Mesenteric fat pad (tissue), 1 donor: Measurements from ENCODE around the gene RABGGTA. TPM values are rescaled to one million over a fixed set of nuclear protein-coding genes. Genes with fewer than 3 reads are reported as not detected.

Source experiments
- DNase-seq: peaks from one replicate; pipeline ENCODE4 v3.0.0-alpha.2; 2020; ENCODE audit warnings: low spot score
- total RNA-seq: library from RNA; stranded (reverse); fragmentation: NEBNext Ultra II Directional; extraction: Animal tissue kit (Norgen Biotek cat#: 25700); gene quantifications from one replicate; pipeline ENCODE4 v1.2.1, GENCODE V29; 2021
- donor health status: DM: yes; HTN: yes; CAD: no.

RABGGTA gene
- total RNA-seq, 1 donor from 2014 or later, result 17.0 TPM

DNA sequence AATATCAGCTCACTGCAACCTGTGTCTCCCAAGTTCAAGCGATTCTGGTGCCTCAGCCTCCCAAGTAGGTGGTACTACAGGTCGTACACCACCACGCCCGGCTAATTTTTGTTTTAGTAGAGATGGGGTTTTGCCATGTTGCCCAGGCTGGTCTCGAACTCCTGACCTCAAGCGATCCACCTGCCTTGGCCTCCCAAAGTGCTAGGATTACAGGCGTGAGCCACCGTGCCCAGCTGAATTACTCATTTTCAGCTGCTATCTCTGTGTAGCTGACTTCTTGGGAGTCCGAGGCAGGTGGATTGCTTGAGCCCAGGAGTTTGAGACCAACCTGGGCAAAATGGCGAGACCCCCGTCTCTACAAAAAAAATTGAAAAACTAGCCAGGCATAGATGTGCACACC lies 26.0 kb downstream of the RABGGTA start:
- DNase-seq, result peak; percentile 55

DNA sequence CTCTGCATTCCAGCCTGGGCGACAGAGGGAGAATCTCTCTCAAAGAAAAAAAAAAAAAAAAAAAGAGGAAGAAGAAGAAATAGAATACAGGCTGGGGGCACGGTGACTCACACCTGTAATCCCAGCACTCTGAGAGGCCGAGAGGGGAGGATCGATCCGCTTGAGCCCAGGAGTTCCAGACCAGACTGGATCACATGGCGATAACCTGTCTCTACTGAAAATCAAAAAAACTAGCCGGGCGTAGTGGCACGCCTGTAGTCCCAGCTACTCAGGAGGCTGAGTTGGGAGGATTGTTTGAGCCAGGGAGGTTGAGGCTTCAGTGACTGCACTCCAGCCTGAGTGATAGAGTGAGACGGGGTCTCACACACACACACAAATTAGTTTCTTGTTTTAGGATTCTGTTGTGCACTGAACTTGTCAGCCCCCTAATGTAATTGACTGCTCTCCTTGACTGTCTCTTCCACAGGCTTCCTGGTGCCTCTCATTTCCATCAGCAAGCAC lies 28.0 kb downstream of the RABGGTA start:
- peak; percentile 68 for DNase-seq

DNA sequence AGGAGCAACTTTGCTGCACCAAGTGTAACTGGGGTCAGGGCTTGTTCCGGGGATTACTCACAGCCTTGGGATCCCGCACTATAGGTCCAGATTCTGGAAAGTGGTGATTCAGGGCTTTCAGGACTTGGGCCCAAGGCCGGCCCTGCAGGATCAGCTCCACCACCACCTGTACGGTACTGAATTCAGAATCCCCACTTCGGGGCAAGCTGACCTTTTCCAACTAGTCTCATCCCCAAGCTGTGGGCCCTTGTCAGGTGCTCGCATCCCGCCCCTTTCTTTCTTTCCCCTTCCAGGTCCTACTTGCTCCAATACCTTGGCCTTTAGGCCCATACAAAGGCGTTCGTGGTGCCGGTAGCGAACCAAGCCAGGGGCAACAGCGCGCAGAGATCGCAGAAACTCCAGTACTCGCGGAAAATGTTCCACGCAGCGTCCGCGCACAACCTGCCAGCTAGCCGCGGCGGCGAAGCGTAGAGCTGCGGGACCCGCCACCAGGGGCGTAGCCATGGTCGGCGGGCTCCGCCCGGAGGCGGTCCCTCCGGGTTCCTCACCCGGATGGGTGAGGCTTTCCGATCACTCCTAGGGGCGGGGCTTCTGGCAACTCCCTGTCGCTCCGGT lies 29.5 kb downstream of the RABGGTA start:
- peak; percentile 96 for DNase-seq

DNA sequence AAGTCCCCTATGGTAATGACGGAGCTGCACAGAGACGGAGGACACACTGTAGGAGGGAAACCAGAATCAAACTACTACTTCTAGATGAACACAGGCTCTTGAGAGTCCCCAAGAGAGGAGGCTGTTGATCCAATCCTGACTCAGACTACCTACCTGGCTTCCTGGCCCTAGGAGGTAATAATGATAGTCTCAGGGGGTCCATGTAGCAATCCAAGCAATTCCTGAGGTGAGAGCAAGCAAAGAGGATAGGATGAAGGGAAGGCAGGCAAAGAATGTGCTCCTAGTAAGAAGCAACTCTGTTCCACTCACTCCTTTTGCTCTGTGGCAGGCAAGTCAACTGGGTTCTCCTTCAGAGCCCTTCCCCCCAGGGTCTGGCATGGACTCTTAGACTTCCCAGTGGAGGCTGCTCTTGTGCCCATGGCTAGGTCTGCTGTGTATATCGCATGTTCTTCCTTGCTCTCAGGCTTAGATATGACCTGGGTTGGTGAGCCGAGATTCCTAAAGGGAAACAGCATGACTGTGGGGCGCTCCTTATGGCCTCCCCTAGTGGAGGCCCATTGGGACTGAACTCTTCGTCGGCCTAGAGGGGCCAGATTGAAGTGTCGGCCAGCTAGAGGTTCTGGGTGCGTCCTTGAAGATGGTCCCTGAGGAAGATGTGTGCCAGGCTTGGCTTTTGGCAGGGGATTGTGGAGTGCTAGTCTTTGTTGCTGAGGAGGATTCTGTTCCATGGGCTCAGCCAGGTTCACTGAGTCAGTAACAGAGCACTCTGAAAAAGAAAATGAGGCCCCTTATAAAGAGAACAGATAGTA lies 31.1 kb downstream of the RABGGTA start:
- no peak for DNase-seq

DNA sequence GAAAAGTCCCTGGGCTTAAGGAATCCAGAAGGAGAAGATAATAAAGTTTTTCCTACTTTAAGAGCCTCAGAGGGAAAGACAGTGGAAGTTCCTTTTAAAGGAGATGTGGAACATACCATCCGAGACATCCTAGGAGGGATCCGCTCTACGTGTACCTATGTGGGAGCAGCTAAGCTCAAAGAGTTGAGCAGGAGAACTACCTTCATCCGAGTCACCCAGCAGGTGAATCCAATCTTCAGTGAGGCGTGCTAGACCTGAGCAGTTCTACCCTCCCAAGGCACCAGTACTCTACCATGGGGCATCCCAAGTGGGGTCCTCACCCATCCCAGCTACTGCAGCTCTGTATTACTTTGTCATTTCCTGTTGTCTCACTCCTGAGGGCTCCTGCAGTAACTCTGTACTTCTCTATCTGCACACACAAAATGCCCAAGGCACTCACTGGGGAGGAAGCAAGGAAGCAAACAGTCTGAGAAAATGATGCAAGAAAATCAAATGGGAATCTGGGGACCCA lies 32.8 kb downstream of the RABGGTA start:
- peak; percentile 37 for DNase-seq

DNA sequence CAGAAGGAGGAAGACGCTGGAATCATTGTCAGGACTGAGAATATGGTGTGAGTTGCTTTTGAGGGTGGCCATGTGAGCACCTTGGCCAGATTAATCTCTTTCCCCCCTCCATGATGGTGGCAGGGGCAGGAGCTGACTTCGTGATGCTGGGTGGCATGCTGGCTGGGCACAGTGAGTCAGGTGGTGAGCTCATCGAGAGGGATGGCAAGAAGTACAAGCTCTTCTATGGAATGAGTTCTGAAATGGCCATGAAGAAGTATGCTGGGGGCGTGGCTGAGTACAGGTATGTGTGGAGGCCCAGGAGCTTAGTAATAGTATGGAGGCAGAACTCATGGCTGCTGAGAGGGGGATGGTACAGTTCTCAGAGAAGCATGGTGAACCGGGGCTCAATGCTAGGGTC lies 33.3 kb downstream of the RABGGTA start:
- peak; percentile 55 for DNase-seq

DNA sequence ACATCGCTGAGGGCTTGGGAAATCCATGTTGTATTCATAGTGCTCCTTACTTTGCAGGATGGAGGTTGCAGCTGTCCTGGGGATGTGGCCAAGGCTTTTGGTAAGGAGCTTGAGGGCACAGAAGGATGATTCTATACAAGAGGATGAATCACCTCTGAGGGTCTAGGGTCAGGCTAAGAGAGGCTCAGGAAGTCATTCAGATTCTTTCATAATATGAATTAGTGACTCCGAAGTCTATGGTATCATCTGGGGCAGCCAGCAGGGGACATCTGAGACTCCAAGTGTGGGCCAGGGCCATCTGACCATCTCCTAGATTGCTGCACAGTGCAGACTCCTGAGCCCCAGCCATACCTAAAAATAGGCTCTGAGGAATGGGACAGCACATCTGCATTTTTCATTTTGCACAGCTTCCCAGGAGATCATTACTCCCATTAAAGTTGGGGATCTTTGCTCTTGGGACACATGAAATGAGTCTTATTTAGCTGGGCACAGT lies 33.9 kb downstream of the RABGGTA start:
- DNase-seq, result peak; percentile 62

DNA sequence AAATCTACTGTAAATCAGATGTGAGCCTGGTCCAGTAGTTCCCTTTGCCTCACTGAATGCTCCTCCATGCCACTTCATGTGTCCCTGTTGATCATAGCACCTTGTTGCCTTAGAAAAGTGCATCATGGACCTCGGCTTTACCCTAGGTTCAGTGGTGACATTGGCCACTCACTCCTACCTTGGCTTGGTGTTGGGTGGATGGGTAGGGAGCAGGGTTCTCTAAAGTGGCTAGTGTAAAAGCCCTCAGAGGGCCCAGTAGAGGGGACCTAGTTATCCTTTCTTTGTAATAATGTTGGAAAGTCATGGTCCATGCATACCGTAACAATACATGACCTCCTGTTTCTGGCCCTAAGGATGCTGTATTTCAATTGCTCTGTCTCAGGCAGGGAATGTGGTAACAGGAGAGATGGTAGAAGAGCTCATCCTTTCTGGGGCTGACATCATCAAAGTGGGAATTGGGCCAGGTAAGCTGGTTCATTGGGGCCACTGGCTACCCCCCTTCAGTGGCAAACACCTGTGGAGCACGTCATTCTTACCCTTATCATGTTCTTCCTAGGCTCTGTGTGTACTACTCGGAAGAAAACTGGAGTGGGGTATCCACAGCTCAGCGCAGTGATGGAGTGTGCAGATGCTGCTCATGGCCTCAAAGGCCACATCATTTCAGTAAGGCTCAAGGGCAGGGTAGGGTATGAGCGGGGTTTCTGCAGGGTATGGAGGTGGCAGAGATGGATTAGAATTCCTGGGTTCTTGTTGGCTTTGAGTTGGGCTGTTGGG lies 34.5 kb downstream of the RABGGTA start:
- peak; percentile 37 for DNase-seq

DNA sequence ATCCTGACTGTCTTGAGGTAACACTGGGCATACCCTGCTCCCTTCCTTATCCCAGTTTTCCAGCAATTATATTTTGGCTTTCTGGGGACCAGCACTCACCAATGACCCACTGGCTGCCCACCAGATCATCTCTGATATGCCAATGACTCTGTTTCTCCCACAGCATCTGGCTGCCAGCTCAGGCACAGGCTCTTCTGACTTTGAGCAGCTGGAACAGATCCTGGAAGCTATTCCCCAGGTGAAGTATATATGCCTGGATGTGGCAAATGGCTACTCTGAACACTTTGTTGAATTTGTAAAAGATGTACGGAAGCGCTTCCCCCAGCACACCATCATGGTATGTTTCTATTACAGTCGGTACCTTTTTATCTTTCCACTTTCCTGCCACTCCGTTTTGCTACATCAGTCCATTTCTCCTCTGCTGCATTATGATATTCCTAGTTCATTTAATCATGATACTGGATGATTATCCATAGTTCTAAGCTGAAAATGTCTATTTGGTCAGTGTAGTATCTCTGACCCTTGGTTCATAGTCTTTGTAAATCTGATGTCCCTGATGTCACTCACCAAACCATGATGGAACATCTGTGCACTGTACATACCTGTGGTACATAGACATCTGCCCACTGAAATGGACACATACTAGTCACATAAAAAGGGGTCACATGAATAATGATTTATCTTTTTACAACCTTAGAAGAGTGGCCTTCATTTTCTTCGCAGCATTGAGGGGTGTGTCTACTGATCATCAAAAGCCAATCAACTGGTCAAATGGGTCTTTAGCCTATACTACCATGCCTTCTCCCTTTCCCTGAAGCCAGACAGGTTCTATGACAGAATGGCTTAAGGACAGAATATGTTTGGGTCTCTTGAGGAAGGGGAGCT lies 35.4 kb downstream of the RABGGTA start:
- no peak for DNase-seq

DNA sequence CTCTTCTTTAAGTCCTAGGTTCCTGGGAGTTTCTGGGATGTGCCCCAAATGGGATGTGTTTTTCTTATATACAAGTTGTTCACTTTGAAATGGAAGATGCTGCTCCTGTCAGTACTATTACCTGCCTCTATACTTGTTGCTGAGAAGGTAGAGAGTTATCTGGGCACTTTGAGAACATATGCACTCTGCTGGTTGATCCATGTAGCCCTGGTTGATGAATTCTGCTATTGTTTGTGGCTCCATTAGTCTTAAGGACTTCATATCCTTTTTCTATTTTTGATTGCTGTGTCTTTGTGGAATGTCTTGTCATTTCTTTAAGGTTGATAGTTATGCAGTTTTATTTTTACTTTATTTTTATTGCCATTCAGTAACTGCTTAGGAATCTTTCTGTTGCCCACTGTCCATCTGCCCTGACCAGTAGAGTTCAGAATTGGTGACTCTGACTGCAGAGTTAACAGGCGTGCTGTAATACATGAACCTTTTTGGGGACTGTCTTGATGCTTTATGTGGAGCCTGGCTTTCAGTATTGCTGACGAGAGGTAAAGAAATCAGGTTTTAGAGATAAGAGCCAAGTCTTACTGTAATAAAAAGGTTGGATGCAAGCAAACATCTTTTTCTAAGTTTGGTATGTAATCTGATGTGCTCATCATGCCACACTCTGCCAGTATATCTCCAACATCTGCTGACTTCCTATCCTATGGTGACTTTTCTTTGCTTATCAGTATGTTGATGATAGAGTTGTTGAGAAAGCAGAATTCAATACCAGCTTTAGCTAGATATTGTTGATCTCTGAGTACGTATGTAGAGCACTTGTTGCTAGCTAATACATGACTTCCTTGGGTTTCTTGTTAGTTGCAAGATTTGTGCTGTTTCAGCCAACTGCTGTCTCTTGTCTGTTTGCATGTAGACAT lies 37.0 kb downstream of the RABGGTA start:
- no peak for DNase-seq

DNA sequence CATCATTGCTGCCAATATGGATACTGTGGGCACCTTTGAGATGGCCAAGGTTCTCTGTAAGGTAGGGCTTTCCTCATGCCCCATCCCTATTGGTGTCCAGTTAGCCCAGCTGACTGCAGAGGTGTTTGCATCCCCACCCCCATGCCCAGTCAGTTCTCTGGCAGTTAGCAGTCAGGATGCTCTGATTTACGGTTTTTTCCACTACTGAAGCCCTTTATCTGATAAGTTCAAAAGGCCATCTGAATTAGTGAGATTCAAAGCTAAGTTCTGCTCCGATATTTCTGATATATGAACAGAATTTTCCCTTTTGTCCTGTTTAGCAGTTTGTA lies 37.9 kb downstream of the RABGGTA start:
- peak; percentile 55 for DNase-seq

DNA sequence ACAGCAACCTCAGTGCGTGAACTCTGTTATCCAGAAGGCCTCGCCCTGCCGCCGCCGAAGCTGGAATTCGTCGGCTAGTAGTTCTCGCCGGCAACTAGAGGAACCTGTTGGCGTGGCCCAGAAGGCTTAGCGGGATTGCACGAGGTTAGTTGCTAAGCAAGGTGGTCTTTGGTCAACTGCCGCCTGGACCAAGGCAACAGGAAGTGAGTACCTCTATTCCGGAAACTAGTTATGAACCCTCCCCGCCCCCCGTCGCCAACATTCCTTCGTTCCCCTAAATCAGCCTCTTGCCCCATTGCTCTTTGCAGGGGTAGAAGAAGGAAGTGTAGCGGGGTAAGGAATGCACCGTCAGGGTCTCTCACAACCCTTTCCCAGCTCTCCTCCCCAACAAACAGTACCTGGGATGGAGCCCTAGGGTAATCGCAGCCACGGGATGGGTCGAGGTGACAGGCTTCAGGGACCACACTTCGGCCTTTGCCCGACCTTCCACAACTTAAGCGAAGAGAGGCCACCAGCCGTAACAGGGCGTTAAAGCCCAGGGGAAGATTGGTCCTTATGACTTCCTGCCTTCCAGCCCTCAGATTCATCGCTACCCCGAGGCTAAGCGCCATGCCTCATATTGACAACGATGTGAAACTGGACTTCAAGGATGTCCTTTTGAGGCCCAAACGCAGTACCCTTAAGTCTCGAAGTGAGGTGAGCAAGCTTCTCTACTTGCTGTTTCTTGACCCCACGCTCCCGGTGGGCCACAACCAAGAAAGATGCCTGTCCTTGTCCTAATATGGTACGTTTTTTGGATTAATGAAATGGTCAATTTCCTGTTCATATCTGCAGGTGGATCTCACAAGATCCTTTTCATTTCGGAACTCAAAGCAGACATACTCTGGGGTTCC lies 38.5 kb downstream of the RABGGTA start, which contains the start of gene GMPR2:
GMPR2 (plus strand) TSS at position 285 of the 893 bp plus-strand sequence; CDS start at position 610, 325 bp downstream.
- DNase-seq, result peak; percentile 71

DNA sequence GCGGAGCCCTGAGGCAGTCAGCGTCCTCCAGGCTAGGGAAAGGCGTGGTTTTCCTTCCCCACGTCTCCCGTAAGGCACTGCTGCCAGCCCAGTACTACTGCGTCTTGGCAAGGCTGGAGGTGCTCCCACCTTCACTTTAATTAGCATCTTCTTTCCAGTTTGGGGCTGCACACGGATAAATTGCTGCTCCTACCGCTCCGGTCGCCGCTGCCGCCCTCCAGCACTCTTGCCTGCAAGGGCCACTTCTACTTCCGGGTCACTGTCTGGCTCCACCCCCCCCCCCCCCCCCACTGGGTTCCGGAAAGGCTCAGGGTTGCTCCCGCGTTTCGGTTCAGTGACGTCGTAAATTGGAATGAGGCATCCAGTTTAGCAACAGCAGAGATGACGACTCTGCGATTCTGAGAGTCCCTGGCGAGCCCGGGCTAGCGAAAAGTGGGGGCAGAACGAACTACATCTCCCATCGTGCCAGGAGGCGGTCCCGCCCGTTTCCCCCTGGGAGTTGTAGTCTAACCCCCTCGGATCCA lies 39.2 kb downstream of the RABGGTA start, which contains the start of gene NEDD8:
NEDD8 (minus strand) TSS at position 247 of the 524 bp plus-strand sequence; CDS start at position 147, 100 bp downstream.
- DNase-seq, result peak; percentile 96

DNA sequence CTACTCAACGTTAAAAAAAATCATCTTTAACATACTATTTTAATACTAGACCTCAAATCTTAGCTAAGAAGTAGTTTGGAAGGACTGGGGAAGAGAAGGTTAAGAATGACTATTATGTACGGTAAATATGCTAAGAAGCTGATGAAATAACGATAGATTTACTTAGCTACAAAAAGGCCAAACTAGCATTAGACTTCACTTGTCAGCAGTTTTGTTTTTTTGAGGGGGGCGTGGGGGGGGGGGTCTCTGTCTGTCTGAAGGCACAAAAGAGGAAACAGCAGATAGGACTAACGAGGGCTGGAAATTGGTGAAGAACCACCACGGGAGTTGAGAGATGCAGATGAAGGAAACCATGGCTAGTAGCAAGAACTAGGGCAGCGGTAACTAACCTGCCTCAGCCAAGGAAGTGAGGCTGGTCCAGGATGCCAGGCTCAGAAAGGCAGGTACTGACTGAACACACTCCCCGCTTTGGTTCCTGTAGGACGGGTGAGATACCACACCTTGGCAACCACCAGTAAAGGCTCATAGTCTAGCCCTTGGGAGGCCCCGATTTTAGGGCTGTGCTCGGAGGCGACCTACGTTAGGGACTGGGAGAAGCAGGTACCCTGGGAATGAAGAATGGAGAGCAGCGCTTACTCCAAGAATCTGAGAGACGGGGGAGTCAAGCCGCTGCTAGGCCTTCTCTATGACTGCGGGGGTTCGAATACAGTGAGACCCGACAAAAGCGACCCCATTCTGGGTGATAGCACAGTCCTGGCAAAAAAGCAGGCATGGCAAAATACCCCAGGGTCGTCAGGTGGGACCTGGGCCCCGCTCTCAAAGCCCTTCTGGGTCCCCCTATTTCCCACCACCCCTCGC lies 39.9 kb downstream of the RABGGTA start:
- peak; percentile 71 for DNase-seq

DNA sequence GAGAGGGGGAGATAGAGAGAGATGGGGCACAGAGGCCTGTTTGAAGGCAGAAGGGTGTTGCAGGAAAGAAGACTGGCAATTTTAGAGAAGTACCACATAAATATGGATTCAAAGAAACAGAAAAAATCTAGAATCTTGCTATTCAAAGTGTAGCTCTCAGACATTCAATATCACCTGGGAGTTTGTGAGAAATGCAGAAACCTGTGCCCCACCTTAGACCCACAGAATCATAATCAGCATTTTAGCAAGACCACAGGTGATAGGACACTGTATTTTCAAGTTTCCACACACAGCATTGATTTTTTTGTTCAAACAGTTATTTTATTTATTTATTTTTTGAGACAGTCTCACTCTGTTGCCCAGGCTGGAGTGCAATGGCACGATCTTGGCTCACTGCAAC lies 42.5 kb downstream of the RABGGTA start:
- DNase-seq, result no peak

DNA sequence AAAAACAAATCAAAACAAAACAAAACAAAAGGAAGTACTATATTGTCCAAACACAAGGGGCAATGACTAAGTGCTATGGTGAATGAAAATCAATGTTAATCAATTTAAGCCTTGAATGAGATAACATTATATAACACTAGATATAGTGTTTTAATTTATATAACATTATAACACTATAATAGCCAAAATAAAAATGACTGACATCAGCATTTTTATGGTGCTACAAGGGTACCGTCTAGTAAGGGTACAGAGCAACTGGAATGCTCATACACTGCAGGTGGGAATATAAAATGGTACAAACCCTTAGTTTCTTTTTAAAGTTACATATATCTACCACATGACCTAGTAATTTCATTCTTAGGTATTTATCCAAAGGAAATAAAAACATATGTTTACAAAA lies 44.9 kb downstream of the RABGGTA start:
- no peak for DNase-seq

DNA sequence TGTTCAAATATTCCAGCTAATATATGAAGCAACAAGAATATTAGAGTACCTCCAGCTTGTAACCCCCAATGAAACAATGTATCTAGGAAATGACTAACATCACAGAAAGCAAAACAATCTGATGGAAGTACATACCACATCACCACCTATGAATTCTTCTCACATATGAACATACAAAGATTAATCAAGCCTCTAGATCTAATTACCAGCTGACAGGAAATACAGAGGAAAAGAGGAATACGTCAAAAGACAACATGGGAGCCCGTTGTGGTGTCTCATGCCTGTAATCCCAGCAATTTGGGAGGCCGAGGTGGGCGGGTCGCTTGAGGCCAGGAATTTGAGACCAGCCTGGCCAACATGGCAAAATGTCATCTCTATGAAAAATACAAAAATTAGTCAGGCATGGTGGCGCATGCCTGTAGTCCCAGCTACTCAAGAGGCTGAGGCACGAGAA lies 46.8 kb downstream of the RABGGTA start:
- peak; percentile 12 for DNase-seq
